OCI-LY1 (cell line): ENCODE data around the gene ANKRD34A.

Experiments used
- CTCF ChIP-seq: fragments of 200-600 bp; sonication (generic), shearing (Covaris generic); IDR thresholded peaks from 2 replicates; pipeline ENCODE4 v1.5.1; 2017; ENCODE audit warnings: mild to moderate bottlenecking, antibody characterized with exemption, low read length, moderate library complexity, mixed read lengths
- EZH2 ChIP-seq: fragments of 200-600 bp; sonication (generic), shearing (Covaris generic); IDR thresholded peaks from 2 replicates; pipeline ENCODE4 v1.8.0; 2017; ENCODE audit warnings: borderline replicate concordance, mixed run types, mild to moderate bottlenecking, antibody characterized with exemption, low read length, moderate library complexity, mixed read lengths

- TF ChIP-seq EZH2 (no peak), CTCF (no peak)
Measured at GRCh38 chr1:145944532-145944931, 19.8 kb downstream of the ANKRD34A start.
